ENCODE results near the gene COX6A1. TPM values are rescaled to one million over a fixed set of nuclear protein-coding genes. Genes with fewer than 3 reads are reported as not detected.

The COX6A1 gene
- total and polyA plus RNA-seq, 2 of the 13 experiments (the other 11 are each of a cell fraction or from before 2014, with no cell fraction given): 542 to 673 TPM

DNA sequence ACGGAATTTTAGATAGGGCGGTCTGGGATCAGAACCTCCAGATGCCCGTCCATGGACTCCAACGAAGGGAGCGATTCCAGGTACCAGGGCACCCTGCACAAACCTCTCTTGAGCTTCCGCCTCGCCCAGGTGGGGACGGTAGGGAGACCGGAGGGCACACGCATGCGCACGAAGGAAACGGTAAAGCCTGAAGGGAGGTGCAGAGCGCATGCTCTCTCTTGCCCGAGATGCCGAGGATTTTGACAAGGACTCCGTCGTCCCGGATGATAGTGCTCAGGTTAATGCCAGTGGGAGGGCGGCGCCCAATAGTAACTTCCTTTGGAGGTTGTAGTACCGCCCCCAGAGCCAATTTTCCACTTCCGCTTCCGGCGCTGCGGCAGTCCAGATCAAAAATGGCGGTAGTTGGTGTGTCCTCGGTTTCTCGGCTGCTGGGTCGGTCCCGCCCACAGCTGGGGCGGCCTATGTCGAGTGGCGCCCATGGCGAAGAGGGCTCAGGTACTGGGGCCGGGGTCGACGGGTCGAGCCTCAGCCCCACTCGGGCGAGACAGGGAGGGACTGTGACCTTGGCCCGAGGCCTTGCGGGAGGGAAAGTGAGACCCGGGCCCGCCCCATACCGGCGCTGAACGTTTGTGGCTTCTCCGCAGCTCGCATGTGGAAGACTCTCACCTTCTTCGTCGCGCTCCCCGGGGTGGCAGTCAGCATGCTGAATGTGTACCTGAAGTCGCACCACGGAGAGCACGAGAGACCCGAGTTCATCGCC is at the start of gene COX6A1 (continued):
- TF ChIP-seq REL (CRISPR knock-in tag; conservative IDR thresholded peaks at IDR 0.05) (no peak), FOXO1 (CRISPR knock-in tag; IDR thresholded peaks at IDR 0.05) (no peak), TCF7L2 (IDR thresholded peaks at IDR 0.05; ENCODE audit: low read depth, low read length) (no peak), RFX1 (IDR thresholded peaks at IDR 0.05) (no peak), SATB2 (CRISPR knock-in tag; IDR thresholded peaks at IDR 0.05) (no peak), PCBP2 (optimal IDR thresholded peaks at IDR 0.05; ENCODE audit: low read depth, low read length, poor library complexity, severe bottlenecking) (no peak), GTF3A (CRISPR knock-in tag; conservative IDR thresholded peaks at IDR 0.05) (no peak), NONO (IDR thresholded peaks at IDR 0.05) (no peak), NONO (CRISPR knock-in tag; conservative IDR thresholded peaks at IDR 0.05) (no peak), ZNF737 (CRISPR knock-in tag; IDR thresholded peaks at IDR 0.05; ENCODE audit: borderline replicate concordance) (no peak), ETV5 (CRISPR knock-in tag; IDR thresholded peaks at IDR 0.05; ENCODE audit: borderline replicate concordance) (peak; percentile 67; the same call in 1 of the 2 replicates), USF2 (IDR thresholded peaks at IDR 0.05; ENCODE audit: low read depth, low read length) (no peak), USF2 (CRISPR knock-in tag; IDR thresholded peaks at IDR 0.05; ENCODE audit: borderline replicate concordance) (no peak), YEATS4 (CRISPR knock-in tag; IDR thresholded peaks at IDR 0.05; ENCODE audit: borderline replicate concordance) (peak; percentile 83; the same call in 1 of the 2 replicates), ZNF543 (CRISPR knock-in tag; IDR thresholded peaks at IDR 0.05) (no peak)
- TF ChIP-seq, protein P1, sequence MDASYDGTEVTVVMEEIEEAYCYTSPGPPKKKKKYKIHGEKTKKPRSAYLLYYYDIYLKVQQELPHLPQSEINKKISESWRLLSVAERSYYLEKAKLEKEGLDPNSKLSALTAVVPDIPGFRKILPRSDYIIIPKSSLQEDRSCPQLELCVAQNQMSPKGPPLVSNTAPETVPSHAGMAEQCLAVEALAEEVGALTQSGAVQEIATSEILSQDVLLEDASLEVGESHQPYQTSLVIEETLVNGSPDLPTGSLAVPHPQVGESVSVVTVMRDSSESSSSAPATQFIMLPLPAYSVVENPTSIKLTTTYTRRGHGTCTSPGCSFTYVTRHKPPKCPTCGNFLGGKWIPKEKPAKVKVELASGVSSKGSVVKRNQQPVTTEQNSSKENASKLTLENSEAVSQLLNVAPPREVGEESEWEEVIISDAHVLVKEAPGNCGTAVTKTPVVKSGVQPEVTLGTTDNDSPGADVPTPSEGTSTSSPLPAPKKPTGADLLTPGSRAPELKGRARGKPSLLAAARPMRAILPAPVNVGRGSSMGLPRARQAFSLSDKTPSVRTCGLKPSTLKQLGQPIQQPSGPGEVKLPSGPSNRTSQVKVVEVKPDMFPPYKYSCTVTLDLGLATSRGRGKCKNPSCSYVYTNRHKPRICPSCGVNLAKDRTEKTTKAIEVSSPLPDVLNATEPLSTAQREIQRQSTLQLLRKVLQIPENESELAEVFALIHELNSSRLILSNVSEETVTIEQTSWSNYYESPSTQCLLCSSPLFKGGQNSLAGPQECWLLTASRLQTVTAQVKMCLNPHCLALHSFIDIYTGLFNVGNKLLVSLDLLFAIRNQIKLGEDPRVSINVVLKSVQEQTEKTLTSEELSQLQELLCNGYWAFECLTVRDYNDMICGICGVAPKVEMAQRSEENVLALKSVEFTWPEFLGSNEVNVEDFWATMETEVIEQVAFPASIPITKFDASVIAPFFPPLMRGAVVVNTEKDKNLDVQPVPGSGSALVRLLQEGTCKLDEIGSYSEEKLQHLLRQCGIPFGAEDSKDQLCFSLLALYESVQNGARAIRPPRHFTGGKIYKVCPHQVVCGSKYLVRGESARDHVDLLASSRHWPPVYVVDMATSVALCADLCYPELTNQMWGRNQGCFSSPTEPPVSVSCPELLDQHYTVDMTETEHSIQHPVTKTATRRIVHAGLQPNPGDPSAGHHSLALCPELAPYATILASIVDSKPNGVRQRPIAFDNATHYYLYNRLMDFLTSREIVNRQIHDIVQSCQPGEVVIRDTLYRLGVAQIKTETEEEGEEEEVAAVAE (CRISPR knock-in tag; IDR thresholded peaks at IDR 0.05; ENCODE audit: borderline replicate concordance): peak; percentile 74
- TF ChIP-seq, protein P2, sequence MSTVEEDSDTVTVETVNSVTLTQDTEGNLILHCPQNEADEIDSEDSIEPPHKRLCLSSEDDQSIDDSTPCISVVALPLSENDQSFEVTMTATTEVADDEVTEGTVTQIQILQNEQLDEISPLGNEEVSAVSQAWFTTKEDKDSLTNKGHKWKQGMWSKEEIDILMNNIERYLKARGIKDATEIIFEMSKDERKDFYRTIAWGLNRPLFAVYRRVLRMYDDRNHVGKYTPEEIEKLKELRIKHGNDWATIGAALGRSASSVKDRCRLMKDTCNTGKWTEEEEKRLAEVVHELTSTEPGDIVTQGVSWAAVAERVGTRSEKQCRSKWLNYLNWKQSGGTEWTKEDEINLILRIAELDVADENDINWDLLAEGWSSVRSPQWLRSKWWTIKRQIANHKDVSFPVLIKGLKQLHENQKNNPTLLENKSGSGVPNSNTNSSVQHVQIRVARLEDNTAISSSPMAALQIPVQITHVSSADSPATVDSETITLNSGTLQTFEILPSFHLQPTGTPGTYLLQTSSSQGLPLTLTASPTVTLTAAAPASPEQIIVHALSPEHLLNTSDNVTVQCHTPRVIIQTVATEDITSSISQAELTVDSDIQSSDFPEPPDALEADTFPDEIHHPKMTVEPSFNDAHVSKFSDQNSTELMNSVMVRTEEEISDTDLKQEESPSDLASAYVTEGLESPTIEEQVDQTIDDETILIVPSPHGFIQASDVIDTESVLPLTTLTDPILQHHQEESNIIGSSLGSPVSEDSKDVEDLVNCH (CRISPR knock-in tag; IDR thresholded peaks at IDR 0.05): no peak

Measured in HepG2 (cell line).